Measurements from ENCODE around the gene HOXB6.

The HOXB6 gene

GRCh38 chr17:48554412-48555257 is 50.2 kb downstream of the HOXB6 start:
- Histone ChIP-seq H3K4me2 (ENCODE audit: low read depth, low read length, poor library complexity, severe bottlenecking) (no peak overlapping the region), H3K9me3 (ENCODE audit: insufficient read depth, low read depth, low read length) (no peaks in the 10 kb centered on the region), H4K20me1 (ENCODE audit: insufficient read depth, low read length, poor library complexity, severe bottlenecking) (peaks cover 88% of the 10 kb centered on the region), H2AFZ (ENCODE audit: low read length) (no peak overlapping the region), H3K9ac (ENCODE audit: low read depth, low read length, poor library complexity, severe bottlenecking) (no peak overlapping the region), H3K36me3 (ENCODE audit: insufficient read depth, low read length) (peaks cover 89% of the 10 kb centered on the region), H3K4me3 (ENCODE audit: low read length, poor library complexity, severe bottlenecking) (no peak overlapping the region), H3K9me2 (replicated peaks; ENCODE audit: low read depth, low read length) (no peaks in the 10 kb centered on the region), H3K27me3 (ENCODE audit: insufficient read depth, low read length, poor library complexity, severe bottlenecking) (no peaks in the 10 kb centered on the region), H3K79me2 (ENCODE audit: insufficient read depth, low read length) (peaks cover 100% of the 10 kb centered on the region), H3F3A (ENCODE audit: low read depth) (no peaks in the 10 kb centered on the region), H3K4me1 (ENCODE audit: insufficient read depth, low read length, poor library complexity, severe bottlenecking) (peaks cover 41% of the 10 kb centered on the region)
- TF ChIP-seq EZH2phosphoT487 (IDR thresholded peaks at IDR 0.05; ENCODE audit: borderline replicate concordance) (no peak), CTCF (conservative IDR thresholded peaks at IDR 0.05; ENCODE audit: low read length) (no peak)

- Histone ChIP-seq H3K79me2 (ENCODE audit: insufficient read depth, low read length) (peaks cover 99% of the 10 kb centered on the region), H3K4me1 (ENCODE audit: insufficient read depth, low read length, poor library complexity, severe bottlenecking) (peaks cover 35% of the 10 kb centered on the region), H3K27me3 (ENCODE audit: insufficient read depth, low read length, poor library complexity, severe bottlenecking) (no peaks in the 10 kb centered on the region), H2AFZ (ENCODE audit: low read length) (no peak overlapping the region), H3K4me3 (ENCODE audit: low read length, poor library complexity, severe bottlenecking) (no peak overlapping the region), H3K9me2 (replicated peaks; ENCODE audit: low read depth, low read length) (no peaks in the 10 kb centered on the region), H3F3A (ENCODE audit: low read depth) (peaks cover 8% of the 10 kb centered on the region; the same call in 1 of the 2 replicates), H3K9me3 (ENCODE audit: insufficient read depth, low read depth, low read length) (no peaks in the 10 kb centered on the region), H3K4me2 (ENCODE audit: low read depth, low read length, poor library complexity, severe bottlenecking) (no peak overlapping the region), H3K9ac (ENCODE audit: low read depth, low read length, poor library complexity, severe bottlenecking) (no peak overlapping the region), H4K20me1 (ENCODE audit: insufficient read depth, low read length, poor library complexity, severe bottlenecking) (peaks cover 86% of the 10 kb centered on the region), H3K36me3 (ENCODE audit: insufficient read depth, low read length) (peaks cover 89% of the 10 kb centered on the region)
- TF ChIP-seq CTCF (conservative IDR thresholded peaks at IDR 0.05; ENCODE audit: low read length) (no peak), EZH2phosphoT487 (IDR thresholded peaks at IDR 0.05; ENCODE audit: borderline replicate concordance) (no peak)
Measured at GRCh38 chr17:48553826-48554225, 51.0 kb downstream of the HOXB6 start.

- H3K9ac ChIP-seq (ENCODE audit: low read depth, low read length, poor library complexity, severe bottlenecking): no peak overlapping the region
Measured at GRCh38 chr17:48553190-48553547, 51.6 kb downstream of the HOXB6 start.

More at GRCh38 chr17:48553190-48553547, 51.6 kb downstream of the HOXB6 start:
- Histone ChIP-seq H4K20me1 (ENCODE audit: insufficient read depth, low read length, poor library complexity, severe bottlenecking) (peaks cover 86% of the 10 kb centered on the region), H3K36me3 (ENCODE audit: insufficient read depth, low read length) (peaks cover 89% of the 10 kb centered on the region), H3K9me3 (ENCODE audit: insufficient read depth, low read depth, low read length) (no peaks in the 10 kb centered on the region), H3K4me2 (ENCODE audit: low read depth, low read length, poor library complexity, severe bottlenecking) (no peak overlapping the region), H3K79me2 (ENCODE audit: insufficient read depth, low read length) (peaks cover 99% of the 10 kb centered on the region), H2AFZ (ENCODE audit: low read length) (no peak overlapping the region), H3K4me3 (ENCODE audit: low read length, poor library complexity, severe bottlenecking) (no peak overlapping the region), H3K4me1 (ENCODE audit: insufficient read depth, low read length, poor library complexity, severe bottlenecking) (peaks cover 35% of the 10 kb centered on the region), H3K9me2 (replicated peaks; ENCODE audit: low read depth, low read length) (no peaks in the 10 kb centered on the region), H3K27me3 (ENCODE audit: insufficient read depth, low read length, poor library complexity, severe bottlenecking) (no peaks in the 10 kb centered on the region), H3F3A (ENCODE audit: low read depth) (peaks cover 13% of the 10 kb centered on the region; the same call in 1 of the 2 replicates)
- TF ChIP-seq EZH2phosphoT487 (IDR thresholded peaks at IDR 0.05; ENCODE audit: borderline replicate concordance): no peak
- no peak for TF ChIP-seq CTCF (conservative IDR thresholded peaks at IDR 0.05; ENCODE audit: low read length)

All from Loucy (cell line).